GM18867 (cell line): ENCODE data around the gene CTAGE9.
"Not testable (repeated sequence)": the region's sequence is repeated elsewhere in the genome, so short reads cannot be mapped to it uniquely, and the experiment has no call there.

ENCODE experiments used
- ATAC-seq: cut with Tn5 transposase; IDR thresholded peaks from one replicate; pipeline ENCODE4 v1.9.1; 2021; ENCODE audit warnings: mild to moderate bottlenecking, moderate library complexity; ENCODE audit not compliant: unreplicated experiment

Gene CTAGE9

DNA sequence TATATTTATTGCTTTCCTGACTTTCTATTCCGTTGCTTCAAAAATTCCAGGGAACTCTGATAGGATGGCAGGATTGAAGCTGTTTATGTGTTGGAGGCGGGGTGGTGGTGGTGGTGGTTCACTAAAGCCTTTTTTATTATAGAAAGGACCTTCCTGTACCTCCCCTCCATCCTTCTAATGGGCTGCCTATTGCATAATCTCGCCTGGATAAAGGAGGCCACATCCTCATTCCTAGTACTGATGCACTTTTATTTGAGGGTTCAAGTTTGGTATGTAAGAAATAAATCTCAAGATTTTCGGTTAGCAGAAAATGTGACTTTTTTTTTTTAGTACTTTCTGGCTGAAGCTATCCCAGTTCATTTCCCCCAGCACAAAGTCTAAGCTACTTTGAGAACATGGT lies 18.7 kb upstream of the CTAGE9 start:
- ATAC-seq = no peak

DNA sequence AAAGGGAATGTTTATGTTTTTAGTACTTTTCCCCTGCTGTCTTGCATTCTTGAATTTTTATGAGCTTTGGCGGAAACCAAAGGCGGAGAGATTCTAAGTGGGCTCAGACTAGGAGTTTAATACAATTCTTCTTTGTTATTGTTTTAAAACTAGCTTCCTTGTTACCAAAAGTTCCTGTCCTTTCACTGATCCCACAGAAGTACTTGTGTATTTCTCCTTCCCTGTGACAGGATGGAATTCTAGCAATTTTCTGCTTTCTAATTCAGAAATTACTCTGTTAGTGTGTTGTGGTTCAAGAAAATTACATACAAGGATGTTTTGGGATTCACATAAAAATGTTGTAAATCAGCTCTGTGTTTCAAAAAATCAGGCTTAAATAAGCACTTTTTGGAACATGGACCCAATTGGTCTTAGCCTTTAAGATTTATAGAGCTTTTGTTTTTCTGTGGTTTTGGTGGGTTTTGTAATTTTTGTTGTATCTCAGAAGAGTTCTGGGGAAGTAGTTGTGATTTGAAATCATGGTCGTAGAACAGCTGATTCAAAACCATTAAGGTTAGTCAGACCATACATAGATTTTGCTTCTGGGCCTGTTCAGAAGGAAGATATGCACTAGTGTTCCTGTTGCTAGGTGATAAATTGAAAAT lies 17.6 kb upstream of the CTAGE9 start:
- ATAC-seq = no peak

DNA sequence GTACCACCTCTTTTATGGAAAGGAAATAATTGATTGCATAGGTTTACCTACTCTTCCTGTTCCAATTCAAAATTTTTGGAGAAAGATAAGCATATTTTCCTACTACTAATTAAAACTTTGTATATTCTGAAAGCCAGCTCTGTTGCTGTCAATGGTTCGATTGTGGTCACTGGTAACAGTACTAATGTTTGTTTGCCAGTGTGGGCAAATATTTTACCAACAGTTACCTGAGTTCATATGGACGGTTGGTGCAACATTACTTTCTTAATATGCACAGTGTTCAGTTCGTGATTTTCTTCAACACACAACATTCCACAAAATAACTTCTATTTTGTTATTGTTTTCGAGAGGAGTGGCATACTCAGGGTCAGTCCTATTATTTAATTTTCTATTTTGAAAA lies 17.1 kb upstream of the CTAGE9 start:
- no peak for ATAC-seq

DNA sequence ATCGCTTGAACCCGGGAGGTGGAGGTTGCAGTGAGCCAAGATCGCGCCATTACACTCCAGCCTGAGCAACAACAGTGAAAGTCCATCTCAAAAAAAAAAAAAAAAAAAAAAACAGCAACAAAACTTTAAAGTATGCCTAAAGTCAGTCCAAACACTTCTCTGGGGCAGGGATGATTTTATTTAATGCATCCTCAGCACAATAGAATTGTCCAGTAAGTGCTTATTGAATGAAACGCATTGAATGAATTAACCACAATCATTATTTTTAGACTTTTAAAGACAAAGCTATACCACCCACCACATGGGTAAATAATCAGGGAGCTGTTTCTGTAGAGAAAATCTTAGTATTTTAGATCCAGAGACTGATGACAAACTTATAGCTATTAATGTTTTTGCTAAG lies 16.6 kb upstream of the CTAGE9 start:
- ATAC-seq = no peak

DNA sequence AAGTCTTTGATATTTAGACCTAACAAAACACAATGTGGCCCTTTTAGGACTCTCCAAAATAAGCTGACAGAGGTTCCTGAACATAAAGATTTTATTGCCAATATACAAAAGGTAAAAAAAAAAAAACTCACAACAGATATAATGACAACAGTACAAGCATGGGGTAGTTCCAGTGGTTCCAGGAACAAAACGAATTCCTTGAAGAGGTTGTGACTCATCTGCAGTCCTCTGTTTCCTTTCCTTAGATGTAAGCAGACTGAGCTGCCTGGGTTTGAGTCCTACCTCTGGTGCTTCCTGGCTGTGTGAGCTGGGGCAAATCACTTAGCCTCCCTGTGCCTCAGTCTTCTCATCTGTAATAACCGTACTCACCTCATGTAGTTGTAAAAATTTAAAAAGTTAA lies 13.3 kb upstream of the CTAGE9 start:
- no peak for ATAC-seq

DNA sequence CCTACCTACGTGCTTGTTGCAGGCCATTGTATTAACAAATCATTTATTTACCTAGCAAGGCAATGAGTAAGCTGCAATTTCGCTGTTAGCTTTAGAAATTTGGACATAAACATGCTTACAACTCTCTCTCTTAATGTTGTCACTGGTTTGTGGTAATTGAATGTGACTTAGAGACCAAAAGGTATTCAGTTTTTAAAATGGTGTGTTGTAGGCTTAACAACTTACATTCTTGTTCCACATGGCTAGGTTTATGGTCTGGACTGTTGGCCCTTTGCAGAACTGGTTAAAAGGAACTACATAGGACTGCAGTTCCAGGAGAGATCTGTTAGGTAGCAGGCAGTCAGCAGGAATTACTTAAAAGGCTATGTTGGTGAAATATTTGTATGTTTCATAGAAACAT lies 10.3 kb upstream of the CTAGE9 start:
- ATAC-seq = no peak

DNA sequence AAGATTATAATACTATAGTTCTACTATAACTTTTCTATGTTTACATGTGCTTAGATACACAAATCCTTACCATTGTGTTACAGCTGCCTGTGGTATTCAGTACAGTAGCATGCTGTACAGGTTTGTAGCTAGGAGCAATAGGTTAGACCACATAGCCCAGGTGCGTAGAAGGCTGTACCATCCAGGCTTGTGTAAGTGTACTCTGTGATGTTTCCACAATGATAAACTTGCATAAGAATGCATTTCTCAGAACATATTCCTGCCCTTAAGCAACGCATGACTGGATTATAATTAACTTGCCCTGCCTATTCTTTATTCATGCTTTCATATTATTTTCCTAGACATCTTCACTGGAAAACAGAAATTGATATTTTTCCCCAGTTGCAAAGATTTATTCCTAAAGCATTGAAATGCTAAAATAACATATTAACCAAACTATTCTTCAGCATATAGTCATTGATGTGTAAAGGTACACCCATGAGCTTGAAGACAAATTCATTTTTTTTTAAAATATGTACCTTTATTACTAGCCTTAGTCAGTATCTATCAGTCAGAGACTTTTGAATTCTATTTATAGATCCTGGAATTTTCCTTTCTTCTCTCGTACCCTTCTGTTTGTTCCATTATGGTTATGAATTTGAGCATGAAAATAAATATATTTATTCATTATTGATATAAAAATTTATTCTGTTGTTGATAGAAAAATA lies 7.2 kb upstream of the CTAGE9 start:
- ATAC-seq = no peak

DNA sequence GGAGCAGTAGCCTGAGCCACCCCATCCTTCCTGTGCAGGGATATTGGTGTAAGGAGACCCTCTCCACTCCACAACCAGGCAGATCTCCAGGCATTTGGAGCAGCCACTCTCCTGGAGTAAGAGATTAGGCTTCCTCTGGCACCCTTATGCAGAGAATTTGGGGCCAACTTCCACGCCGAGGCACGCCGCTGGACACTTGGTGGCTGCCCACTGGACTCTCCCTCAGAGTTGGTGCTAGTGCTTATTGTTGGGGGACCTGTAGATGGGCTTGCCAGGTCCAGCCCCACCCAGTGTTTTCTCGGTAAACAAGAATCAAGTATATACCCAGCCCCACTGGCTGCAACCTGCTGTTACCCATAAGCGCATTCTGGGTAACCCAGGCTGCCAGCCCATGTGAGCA lies 4.8 kb upstream of the CTAGE9 start:
- not testable (repeated sequence) for ATAC-seq

DNA sequence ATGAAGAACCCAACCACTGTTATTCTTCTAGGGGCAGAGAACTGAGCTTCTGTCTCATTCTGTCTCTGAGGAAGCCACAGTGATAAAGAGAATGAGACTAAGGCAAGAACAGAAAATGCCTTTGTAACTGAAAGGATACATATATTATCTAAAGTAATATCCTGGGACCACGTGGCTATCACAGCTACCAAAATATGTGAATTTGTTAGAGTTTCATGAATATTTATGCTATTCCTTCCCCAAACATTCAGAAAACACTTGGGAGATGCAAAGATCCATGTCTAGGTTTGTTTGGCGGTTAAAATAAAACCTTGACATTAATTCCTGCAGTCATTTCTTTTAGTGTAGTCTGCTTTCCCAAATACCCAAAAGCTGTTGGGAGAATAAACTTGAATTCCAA lies 6.9 kb downstream of the CTAGE9 start:
- ATAC-seq = not testable (repeated sequence)

DNA sequence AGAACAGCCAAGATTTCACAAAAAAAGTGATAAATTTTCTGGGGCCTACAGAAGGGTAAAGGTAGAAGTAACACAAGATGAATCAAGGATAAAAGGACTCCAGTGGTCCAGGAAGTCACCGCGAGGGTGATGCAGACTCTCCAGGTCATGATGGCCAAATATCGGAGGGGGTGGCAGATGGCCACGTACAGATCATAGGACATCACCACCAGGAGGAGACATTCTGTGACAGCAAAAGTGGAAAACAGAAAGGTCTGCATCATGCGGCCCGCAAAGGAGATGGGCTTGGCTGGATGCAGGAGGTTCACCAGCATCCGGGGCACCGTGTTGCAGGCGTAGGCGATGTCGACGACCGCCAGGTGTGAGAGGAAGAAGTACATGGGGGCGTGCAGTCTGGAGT lies 10.0 kb downstream of the CTAGE9 start:
- not testable (repeated sequence) for ATAC-seq

DNA sequence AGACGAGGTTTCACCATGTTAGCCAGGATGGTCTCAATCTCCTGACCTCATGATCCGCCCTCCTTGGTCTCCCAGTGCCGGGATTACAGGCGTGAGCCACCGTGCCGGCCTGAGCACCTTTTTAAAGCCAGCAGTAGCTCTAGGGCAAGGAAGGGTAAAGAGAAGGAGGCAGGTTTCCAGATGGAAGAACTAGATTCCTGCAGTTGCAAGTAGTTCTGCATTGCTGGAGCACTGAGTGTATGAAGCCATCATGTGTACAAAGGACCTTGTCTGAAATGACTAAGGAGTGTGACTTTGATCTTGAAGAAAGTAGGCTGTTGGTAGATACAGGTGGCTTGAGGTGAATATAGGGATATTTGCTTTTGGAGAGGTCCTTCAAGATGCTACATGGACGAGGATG lies 13.9 kb downstream of the CTAGE9 start:
- ATAC-seq = no peak

DNA sequence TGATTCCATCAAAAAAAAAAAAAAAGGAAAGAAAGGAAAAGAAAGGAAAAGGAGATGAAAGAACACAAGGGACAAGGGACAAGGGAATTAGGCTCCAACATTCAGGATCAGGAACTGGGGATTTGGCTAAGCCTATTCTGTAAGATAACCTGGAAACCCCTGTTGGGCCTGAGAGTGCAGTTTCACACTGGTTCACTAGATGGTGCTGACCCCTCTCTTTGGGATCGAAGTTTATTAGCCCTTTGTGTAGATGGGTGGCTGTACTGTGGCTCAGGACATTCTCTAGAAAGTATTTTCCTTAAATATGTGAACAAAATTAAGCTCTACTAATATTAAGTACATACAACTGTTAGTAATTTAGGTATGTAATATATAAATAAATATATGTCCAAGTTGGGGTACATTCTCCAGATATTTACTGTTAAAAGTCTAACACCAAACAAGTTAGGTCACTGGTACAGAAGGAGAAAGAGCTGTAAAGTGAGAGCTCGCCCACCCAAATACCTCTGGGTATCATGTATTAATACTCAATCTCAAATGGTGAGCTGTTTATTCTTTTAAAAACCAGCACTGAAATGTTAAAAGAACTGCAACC lies 15.9 kb downstream of the CTAGE9 start:
- peak; percentile 94 for ATAC-seq

DNA sequence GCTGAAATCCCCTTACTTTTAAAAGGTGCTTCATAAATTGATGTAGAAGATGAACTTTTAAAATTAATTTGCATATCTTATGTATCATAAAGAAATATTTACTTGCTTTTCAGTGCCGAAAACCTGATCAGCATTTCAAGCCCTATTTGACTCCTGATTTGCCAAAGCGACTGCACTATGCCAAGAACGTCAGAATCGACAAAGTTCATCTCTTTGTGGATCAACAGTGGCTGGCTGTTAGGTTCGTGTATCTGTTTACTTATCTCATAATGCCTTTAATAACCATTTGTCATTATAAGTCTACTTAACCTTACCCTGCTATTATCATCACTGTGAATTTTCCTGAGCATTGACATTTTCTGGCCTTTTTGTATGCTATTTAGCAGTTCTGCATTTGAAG lies 17.4 kb downstream of the CTAGE9 start:
- no peak for ATAC-seq

DNA sequence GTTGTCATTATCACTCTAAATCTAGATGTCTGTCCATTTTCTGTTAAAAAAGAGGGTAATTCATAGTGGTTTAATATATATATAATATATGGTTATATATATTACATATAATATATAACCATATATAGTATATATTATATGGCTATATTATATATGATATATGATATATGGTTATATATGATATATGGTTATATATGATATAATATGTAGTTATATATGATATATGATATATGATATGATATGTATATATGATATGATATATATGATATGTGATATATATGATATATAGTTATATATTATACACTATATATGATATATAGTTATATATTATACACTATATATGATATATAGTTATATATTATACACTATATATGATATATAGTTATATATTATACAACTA lies 18.2 kb downstream of the CTAGE9 start:
- no peak for ATAC-seq

DNA sequence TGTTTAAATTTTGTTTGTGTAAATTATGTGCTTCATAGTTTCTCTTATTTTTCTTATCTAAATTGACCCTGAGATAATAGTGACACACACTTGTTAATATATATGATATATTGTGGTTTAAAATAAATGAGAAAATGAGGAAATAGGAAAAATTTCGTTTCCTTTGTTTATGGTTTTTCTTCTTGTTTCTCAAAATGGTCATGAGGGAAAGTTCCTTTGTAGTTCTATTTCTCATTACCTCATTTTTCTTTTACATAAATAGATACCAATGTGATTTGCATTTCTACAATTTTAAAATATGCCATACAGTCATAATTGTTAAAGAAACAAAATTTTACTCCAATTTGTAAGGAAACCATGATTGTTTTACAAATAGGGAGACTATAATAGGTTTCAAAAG lies 18.8 kb downstream of the CTAGE9 start:
- ATAC-seq = no peak

DNA sequence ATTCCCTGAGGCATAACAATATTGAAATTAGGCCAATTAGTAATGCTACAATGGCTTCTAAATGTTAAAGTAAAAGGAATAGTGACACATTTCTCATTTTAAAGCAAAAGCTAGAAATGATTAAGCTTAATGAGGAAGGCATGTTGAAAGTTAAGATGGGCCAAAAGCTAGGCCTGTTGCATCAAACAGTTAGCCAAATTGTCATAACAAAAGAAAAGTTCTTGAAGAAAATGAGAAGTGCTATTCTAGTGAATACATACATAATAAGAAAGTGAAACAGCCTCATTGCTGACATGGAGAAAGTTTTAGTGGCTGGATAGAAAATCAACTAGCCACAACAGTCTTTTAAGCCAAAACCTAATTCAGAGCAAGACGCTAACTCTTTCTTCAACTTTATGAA lies 22.5 kb downstream of the CTAGE9 start:
- peak; percentile 73 for ATAC-seq

DNA sequence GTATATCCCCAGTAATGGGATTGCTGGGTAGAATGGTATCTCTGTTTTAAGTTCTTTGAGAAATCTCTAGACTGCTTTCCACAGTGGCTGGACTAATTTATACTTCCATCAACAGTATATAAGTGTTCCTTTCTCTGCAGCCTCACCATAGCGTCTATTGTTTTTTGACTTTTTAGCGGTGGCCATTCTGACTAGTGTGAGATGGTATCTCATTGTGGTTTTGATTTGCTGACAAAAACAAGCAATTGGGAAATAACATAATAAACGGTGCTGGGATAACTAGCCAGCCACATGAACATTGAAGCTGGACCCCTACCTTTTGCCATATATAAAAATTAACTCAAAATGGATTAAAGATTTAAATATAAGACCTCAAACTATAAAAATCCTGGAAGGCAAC lies 23.8 kb downstream of the CTAGE9 start:
- no peak for ATAC-seq

DNA sequence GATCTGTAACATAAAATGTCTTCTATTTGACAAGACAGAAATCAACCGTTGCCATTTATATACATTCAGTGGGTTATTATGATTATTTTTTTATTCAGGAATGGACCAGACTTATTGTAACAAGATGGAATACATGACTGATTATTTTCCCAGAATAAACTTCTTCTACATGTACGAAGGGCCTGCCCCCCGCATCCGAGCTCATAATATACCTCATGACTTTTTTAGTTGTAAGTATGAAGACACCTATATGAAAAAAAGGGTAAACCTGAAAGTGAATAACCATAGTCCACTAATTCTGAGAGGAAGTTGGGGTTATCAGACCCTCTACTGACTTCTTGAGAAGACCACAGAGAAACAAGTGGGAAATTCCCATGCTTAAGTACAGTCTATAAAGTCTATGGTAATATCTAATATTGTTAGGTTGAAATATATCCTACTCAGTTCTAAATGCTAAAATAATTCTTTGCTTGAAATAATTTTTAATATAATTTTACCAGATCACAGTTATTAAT lies 25.5 kb downstream of the CTAGE9 start:
- peak; percentile 53 for ATAC-seq

DNA sequence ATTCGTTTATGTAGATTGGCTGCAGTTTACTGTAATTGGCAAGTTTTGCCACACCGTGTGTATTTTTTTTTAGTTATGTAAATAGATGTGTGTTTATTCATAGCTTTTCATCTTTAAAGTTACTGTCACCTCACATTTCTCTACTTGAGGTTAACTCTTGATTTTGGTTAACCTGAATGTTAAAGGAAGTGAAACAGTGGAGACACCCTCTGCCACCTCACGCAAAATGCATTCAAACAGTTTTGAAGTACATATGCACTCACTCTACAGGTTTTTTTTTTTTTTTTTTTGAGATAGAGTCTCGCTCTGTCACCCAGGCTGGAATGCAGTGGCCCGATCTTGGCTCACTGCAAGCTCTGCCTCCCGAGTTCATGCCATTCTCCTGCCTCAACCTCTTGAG lies 27.3 kb downstream of the CTAGE9 start:
- peak; percentile 88 for ATAC-seq

DNA sequence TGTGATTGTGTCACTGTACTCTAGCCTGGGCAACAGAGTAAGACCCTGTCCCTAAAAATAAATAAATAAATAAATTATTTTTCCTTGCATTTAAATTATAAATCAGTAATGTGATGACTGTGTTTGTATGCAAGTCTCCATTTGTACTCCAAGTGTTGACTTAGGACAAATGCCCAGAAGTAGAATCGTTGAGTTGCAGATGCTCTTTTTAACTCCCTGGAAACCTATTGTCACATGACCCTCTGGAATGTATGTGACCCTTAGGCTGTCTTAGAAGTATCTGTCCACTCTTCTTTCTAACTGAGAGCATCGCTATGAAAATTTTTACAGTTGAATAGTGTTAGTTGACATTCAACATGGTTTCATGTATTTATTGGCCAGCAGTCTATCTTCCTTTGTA lies 28.4 kb downstream of the CTAGE9 start:
- no peak for ATAC-seq

DNA sequence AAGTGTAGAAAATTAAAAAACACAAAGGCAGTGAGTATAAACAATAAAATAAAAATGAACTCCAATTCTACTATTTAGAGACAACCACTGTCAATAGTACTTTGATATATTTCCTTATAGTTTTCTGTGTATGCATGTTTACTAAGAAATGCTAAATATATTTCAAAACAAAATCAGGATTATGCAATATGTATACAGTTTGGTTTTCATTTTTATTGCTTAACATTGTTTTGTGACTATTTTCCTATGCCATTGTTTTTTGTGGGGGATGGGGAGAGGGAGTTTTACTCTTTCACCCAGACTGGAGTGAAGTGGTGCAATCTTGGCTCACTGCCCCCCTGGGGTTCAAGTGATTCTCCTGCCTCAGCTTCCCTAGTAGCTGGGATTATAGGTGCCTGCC lies 29.2 kb downstream of the CTAGE9 start:
- ATAC-seq = no peak

DNA sequence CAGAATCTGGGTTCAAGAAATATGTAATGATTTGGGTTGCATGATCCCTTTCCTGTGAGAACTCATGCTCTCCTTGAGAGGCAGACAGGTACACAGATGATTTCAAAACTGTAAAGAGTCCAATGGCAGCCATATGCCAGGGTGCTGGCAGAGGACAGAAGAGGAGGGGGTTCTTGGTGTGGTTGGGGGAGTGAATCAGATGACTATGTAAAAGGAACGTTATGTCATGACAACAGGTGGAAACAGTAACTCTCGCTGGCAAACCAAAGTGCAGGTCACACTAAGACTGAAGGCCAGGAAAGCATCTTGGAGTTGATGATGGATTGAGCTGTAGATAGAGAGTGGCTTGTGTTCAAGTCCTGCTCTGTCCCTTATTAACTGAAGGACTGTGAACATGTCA lies 29.9 kb downstream of the CTAGE9 start:
- no peak for ATAC-seq
